NCI-H187 treated with DMSO at 0.1 percent for 48 hours (cell line): ENCODE results near the gene RBM20.

Experiments
- DNase-seq: peaks from one replicate; lab custom pipeline; 2025; lab: John Stamatoyannopoulos, UW

RBM20 gene

DNA sequence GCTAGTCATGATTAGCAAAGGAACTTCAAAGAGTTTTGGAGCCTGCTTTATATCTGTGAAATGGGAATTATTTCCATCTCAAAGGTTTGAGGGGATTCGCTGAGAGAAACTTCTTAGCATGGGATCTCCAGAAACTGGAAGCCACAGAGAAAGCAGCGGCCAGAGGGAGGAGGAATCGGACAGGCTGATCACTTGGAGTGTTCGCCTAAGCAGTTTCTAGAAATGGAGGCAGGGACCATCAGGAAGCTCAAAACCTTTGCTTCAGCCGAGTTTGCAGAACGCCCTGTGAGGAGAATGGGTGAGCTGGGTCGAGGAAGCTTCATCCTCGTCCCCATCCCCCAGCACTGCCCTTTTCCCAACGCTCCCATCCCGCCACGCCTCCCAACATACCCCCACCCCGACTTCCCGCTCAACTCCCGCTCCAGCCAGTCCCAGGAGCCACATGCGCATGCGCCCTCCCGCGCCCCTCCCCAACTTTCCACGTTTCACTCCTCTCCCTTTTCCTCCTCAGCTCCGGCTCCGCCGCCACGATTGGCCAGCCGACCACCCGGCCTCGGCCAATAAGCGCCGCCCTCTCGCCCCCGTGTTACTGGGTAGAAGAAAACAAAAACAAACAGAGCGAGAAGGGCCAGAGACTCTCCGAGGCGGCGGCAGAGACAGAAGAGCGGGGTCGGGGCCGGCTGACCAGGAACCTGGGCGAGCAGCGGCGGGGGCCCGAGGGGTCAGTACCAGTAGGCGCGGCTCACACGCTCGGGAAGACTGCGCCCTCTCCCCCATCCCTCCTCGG is 227.4 kb downstream of the RBM20 start, which contains the start of gene PDCD4:
TSS of gene PDCD4 (plus strand) at position 631 of the 787 bp plus-strand sequence. CDS start 4,100 bp downstream, outside the sequence.
- DNase-seq = peak; percentile 73

DNA sequence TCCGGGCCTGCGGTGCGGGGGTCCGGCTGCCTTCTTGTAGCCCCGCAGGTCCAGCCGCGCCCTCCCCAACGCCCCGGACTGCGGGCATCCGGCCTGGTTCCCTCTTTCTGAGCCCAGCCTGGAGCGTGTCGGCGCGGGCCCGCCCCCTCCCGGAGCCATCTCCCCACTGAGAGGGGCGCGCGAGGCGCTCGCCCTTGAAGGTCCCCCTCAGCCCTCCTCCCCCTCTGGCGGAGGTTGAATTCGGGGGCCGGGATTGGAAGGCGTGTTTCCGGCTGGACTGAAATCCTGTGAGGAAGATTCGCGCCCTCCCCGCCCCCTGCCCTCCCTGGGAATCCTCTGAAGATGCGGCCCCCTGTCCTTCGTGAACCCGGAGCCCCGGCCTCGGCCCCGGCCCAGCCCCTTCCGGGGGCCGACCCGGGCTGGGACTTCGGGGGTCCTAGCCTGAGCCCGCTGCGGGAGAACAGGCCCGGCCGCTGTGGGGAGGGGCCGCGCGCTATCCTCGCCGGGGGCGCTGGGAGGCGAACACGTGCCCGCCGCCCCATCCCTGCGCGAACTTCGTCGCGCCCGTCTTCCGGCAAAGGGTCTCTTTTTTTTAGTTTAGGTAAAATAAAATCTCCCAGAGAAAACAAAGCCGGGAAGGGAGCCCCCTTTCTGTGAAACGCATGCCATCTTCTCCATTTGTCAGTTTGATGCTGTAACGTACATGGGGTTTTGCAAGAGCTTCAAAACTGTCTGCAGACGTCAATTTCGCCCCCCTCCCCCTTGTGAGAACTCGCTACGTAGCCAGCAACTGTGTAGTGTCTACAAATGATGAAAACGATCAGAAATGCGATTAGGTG is 228.2 kb downstream of the RBM20 start:
- no peak for DNase-seq

DNA sequence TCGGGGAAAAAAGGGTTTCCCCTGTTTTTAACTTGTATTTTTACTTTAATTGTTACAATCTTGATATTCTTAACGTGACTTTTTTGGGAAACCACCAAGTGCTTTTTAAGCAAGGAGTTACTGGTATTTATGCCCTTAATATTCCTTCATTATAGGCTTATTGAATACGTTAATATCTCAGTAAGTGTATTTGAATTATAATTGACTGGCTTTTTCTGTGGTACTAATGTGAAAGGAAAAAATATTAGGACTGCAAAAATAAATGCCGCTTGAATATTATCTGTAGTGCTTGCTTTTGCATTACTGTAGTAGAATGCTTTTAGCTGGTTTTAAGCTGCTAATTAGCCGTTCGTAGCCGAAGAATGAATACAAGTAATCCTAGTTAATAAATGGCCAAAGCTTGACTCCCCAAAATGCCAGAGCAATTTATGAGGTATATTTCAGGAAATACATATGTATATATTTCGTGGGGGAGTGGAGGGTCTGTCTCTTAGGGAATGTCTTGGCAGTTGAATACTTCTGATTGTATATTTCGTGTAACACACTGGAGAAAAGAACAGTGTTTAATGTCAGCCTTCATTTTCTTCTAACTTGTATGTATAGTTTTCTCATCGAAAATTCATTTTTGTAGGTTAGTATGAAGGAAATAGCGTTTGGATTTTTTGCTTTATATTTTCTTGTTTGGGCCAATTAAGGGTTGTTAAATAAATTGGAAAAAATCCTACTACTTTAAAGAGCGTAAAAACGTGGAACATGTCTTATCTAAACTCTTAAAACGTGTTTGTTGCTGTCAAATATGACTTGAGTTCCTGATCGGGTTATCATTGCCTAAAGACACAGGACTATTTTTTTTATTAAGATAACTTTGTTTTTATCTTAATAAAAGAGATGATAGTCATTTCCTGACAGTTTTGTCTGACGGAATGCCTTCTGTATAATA is 229.1 kb downstream of the RBM20 start:
- DNase-seq = no peak

DNA sequence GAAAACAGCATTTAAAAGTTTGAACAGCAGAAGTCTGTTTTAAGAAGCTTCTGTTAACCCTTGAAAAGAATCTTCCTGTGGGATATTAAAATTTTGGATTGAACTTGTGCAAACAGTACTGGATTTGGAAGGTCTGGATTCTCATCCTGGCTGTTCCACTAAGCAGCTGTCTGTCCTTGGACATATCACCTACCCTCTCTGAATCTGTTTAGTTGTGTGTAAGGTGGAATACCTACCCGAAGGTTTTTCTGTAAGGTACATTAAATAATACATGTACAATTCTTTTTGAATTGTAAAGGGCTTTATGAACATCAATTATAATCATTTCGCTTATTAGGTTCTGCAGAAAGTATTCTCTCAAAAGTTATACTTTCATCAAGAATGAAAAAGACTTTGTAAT is 229.8 kb downstream of the RBM20 start:
- DNase-seq = no peak

DNA sequence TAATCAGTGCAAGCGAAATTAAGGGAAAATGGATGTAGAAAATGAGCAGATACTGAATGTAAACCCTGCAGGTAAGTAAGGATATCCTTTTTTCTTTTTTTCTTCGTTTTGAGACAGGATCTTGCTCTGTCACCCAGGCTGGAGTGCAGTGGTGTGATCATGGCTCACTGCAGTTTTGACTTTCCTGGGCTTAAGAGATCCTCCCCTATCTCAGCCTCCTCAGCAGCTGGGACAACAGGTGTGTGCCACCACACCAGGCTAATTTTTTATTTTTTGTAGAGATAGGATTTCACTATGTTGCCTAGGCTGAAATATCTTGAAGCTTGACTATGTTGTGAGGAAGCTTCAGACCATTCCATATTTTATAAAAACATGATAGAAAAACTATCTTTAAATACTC is 231.9 kb downstream of the RBM20 start:
- DNase-seq = no peak

DNA sequence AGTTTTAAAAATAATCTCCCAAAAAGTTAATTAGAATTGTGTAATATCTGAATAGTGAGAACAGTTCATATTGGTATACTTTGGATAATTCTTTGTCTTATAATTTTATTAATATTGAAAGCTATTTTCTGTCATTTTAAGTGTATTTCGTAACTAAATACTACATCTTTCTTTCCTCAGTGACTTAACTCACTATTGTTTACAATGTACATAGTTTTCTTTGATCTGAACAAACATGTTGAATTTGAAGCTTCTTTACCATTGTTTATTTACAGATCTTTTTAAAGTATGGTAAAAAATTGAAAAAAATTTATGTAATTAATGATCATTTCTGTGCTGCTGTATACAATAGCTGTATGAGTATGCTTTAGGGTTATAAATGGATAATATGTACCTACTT is 232.7 kb downstream of the RBM20 start:
- no peak for DNase-seq

DNA sequence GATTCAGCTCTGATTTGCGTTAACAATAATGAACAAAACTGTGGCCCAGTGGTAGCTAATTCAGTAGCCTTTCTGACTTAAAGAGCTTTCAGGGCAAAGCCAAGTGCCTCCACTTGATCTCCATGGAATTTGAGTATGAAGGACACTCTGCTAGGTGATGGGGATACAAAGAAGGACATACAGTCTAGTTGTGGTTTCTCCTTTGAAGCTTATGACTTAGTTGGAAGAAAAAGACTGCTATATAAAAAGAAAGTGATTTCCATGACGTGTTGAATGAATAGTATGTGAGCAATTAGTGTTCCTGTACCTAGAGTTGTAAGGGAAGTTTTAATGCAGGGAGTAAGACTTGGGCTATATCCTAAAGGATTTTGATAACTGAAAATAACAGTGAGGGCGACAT is 235.9 kb downstream of the RBM20 start:
- no peak for DNase-seq

DNA sequence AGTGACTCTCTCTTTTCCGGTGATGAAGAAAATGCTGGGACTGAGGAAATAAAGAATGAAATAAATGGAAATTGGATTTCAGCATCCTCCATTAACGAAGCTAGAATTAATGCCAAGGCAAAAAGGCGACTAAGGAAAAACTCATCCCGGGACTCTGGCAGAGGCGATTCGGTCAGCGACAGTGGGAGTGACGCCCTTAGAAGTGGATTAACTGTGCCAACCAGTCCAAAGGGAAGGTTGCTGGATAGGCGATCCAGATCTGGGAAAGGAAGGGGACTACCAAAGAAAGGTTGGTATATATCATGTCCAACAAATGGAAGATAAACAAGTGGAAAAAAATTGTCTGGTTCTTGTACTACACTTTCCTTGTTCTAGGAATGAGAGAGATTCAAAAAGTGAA is 237.1 kb downstream of the RBM20 start:
- DNase-seq = no peak

DNA sequence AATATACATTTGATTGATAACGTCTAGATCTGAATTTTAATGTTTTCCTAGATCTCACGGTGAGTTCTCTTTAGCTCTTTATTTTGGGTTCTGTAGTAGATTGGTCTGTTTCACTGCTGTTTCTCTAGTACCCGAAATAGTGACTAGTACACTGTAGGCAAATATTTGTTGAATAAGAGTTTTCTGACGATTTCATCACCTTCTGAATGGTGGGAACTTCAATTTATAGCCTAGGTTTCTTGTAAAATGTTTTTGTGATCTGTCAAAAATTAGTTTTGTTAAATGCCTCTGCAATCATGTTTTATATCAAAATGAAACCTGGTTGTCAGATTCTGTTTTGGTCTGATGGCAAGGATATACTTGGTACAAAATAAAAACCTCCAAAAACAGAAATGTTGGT is 237.8 kb downstream of the RBM20 start:
- DNase-seq = no peak

DNA sequence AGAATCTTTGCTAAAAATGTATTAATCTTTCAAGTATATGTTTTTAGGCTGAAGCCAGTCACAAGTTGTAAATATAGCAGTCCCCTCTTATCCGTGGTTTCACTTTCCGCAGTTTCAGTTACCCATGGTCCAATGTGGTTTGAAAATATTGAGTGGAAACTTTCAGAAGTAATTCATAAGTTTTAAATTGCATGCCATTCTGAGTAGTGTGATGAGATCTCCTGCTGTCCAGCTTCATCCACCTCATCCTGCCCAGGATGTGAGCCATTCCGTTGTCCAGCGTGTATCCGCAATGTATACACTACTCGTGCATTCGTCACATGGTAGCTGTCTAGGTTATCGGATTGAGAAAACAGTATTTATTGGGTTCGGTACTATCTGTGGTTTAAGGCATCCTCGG is 239.8 kb downstream of the RBM20 start:
- no peak for DNase-seq

DNA sequence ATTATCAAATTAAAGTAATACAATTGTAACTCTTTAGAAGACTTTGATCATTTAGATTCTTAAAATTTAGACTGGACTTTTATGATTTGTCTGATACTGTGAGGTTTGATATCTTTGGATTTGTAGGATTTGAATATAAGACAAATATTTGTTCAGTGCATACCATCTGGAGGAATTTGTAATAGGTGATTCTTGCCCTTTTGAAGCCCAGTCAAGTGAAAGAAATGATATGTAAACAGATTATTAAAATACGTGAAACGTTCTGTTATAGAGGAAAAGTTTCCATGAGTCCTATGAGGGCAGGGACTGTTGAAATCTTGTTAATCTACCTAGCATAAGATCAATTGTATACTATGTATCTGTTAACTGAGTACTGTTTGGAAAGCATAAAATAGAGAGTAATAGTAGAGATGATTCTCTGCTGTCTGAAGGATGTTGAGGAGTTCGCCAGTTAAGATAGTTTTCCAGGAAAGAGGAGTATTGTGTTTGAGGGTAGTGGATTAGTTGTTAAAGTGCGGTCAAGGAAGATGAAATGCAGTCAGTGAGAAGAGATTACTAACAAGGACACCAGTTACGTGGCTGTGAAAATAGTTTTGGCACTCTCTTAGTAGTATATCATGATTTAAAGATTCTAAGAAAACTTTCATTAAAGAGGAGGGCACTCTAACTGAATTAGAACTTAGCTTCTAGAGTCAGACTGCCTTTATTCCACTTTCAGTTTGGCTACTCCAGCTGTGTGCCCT is 242.0 kb downstream of the RBM20 start:
- no peak for DNase-seq

DNA sequence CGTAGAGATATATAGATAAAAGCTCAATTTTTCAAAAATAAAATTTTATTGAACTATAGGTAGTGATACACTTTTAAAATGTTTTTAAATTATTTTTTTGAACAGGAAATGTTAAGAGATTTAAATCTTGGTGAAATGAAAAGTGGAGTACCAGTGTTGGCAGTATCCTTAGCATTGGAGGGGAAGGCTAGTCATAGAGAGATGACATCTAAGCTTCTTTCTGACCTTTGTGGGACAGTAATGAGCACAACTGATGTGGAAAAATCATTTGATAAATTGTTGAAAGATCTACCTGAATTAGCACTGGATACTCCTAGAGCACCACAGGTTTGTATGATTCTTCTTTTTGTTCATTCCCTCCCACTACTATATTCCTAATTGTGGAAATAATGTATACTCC is 243.4 kb downstream of the RBM20 start:
- DNase-seq = no peak
